PFSK-1 (cell line): Measurements from ENCODE around the gene PICALM.

ENCODE experiments used
- FOXP2 ChIP-seq: optimal IDR thresholded peaks from 2 replicates; pipeline ENCODE3; 2011; ENCODE audit warnings: borderline replicate concordance, control low read depth, inconsistent platforms; ENCODE audit not compliant: insufficient read depth; ENCODE audit errors: extremely low read length, extremely low read depth
- POLR2AphosphoS5 ChIP-seq: IDR thresholded peaks from 2 replicates; pipeline ENCODE4 v1.6.1; 2012; ENCODE audit warnings: low read depth, mild to moderate bottlenecking, control low read depth, low read length, moderate library complexity
- SIN3A ChIP-seq: IDR thresholded peaks from 2 replicates; pipeline ENCODE4 v1.6.1; 2012; ENCODE audit warnings: mild to moderate bottlenecking, low read length, moderate library complexity, borderline replicate concordance; ENCODE audit not compliant: insufficient read depth
- TAF1 ChIP-seq: IDR thresholded peaks from 2 replicates; pipeline ENCODE4 v1.6.1; 2012; ENCODE audit warnings: low read length, control low read depth, borderline replicate concordance; ENCODE audit not compliant: insufficient read depth
- TF ChIP-seq, protein P1 (sequence below), 2 experiments: IDR thresholded peaks; 2 replicates each; pipeline versions ENCODE4 v1.6.1 to v1.8.0; 2011 to 2012; ENCODE audit warnings: low read depth in 2 of 2, low read length in 2 of 2, control low read depth in 1 of 2, inconsistent platforms in 1 of 2, mild to moderate bottlenecking in 1 of 2, moderate library complexity in 1 of 2; ENCODE audit not compliant: insufficient read depth in 1 of 2

PICALM gene

GRCh38 chr11:85974122-85974521 is 94.8 kb downstream of the PICALM start:
- no peak for TF ChIP-seq SIN3A
- no peak for TF ChIP-seq TAF1
- no peak for TF ChIP-seq FOXP2
- TF ChIP-seq, protein P1, sequence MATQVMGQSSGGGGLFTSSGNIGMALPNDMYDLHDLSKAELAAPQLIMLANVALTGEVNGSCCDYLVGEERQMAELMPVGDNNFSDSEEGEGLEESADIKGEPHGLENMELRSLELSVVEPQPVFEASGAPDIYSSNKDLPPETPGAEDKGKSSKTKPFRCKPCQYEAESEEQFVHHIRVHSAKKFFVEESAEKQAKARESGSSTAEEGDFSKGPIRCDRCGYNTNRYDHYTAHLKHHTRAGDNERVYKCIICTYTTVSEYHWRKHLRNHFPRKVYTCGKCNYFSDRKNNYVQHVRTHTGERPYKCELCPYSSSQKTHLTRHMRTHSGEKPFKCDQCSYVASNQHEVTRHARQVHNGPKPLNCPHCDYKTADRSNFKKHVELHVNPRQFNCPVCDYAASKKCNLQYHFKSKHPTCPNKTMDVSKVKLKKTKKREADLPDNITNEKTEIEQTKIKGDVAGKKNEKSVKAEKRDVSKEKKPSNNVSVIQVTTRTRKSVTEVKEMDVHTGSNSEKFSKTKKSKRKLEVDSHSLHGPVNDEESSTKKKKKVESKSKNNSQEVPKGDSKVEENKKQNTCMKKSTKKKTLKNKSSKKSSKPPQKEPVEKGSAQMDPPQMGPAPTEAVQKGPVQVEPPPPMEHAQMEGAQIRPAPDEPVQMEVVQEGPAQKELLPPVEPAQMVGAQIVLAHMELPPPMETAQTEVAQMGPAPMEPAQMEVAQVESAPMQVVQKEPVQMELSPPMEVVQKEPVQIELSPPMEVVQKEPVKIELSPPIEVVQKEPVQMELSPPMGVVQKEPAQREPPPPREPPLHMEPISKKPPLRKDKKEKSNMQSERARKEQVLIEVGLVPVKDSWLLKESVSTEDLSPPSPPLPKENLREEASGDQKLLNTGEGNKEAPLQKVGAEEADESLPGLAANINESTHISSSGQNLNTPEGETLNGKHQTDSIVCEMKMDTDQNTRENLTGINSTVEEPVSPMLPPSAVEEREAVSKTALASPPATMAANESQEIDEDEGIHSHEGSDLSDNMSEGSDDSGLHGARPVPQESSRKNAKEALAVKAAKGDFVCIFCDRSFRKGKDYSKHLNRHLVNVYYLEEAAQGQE (IDR thresholded peaks at IDR 0.05; ENCODE audit: insufficient read depth in 1 of 2, low read depth in 2 of 2, low read length in 2 of 2): no peak

GRCh38 chr11:85970593-85970992 is 98.3 kb downstream of the PICALM start:
- TF ChIP-seq SIN3A: no peak
- TF ChIP-seq, protein P1 (IDR thresholded peaks at IDR 0.05; ENCODE audit: insufficient read depth in 1 of 2, low read depth in 2 of 2, low read length in 2 of 2): no peak
- TF ChIP-seq POLR2AphosphoS5: no peak
- no peak for TF ChIP-seq FOXP2
- TF ChIP-seq TAF1: no peak

DNA sequence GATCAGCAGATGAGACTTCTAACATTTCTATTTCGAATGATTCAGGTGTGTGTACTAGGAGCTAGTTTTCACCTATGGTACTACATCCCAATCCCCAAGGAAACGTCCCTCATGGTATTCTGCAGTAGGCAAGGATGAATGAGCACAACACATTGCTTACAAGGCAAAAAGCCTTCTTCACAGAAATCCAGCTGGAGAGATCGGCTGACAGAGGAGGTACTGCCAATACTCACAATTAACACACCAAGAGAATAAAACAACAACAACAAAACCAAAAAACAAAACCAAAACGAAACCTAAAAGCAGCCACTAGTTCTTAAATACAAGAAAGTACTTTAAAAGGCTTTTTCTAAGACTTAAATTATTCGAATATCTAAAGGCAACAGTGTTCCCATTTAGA is 101.4 kb downstream of the PICALM start:
- TF ChIP-seq POLR2AphosphoS5: no peak
- TF ChIP-seq, protein P1 (IDR thresholded peaks at IDR 0.05; ENCODE audit: insufficient read depth in 1 of 2, low read depth in 2 of 2, low read length in 2 of 2): no peak
- no peak for TF ChIP-seq TAF1
- TF ChIP-seq FOXP2: no peak
- no peak for TF ChIP-seq SIN3A

DNA sequence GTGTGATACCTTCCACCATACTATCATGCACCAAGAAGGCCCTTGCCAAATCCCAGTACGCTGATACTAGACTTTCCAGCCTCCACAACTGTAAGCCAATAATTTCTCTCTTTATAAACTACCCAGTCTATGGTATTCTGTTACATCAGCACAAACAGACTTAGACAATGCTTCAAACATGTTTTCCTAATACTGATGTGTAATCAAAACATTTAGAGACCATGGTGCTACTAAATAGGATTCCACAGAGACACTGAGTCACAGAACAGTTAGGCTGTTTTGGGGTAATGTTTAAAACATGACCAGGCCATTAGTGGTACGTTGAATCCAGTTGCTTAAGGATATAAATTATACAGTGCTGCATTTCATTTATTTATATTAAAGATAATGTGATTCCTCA is 103.7 kb downstream of the PICALM start:
- TF ChIP-seq TAF1 (no peak), POLR2AphosphoS5 (no peak), FOXP2 (no peak), SIN3A (no peak)
- TF ChIP-seq, protein P1 (IDR thresholded peaks at IDR 0.05; ENCODE audit: insufficient read depth in 1 of 2, low read depth in 2 of 2, low read length in 2 of 2): no peak

DNA sequence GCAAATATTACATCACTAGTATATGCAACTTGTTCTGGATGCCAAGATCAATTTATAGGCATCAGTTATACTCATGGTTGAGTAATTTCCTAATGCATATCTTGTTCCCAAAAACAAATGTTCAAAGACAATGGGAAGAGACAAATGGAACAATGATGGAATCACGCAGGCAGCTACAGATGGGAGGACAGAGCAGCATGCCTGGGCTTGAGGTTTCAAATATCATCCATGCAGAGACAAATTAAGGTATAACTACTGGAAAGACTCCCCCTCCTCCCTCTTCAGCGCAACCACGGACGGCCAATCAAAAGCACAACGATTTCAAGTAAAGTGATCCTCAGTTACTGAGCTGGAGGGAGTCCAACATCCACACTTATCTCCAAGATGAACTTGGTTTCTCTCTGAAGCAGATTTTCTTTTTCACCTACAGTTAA is 106.9 kb downstream of the PICALM start:
- TF ChIP-seq FOXP2: no peak
- TF ChIP-seq TAF1: no peak
- TF ChIP-seq, protein P1 (IDR thresholded peaks at IDR 0.05; ENCODE audit: insufficient read depth in 1 of 2, low read depth in 2 of 2, low read length in 2 of 2): no peak
- TF ChIP-seq SIN3A: no peak
- no peak for TF ChIP-seq POLR2AphosphoS5
